Naive thymus-derived CD8-positive, alpha-beta T cell (primary cell): Measurements from ENCODE around the gene PARP15. TPM values are rescaled to one million over a fixed set of nuclear protein-coding genes. Genes with fewer than 3 reads are reported as not detected.

Experiments
- ATAC-seq, 2 donors: fragments of 150-1000 bp; cut with Tn5 transposase in 1 of 2; sonication (Bioruptor Pico), chemical (Tn5 transposase) in 1 of 2; 1 replicate in 1 of 2; 2 replicates in 1 of 2; pipeline ENCODE4 v1.10.0; 2021; ENCODE audit warnings: mild to moderate bottlenecking in 2 of 2, moderate library complexity in 2 of 2
- POLR2A ChIA-PET: fragments of 350-600 bp; sonication (Branson Sonifier 250); formaldehyde crosslinking; loops from one replicate; lab custom pipeline; 2021; ENCODE audit warnings: antibody characterized with exemption; lab: Charles Lee
- DNase-seq, 10 donors: peaks; one replicate each; pipeline versions ENCODE4 v3.0.0 to v3.0.0-alpha.2; 2020 to 2022
- H3K27ac Mint-ChIP-seq, 10 donors: one replicate each; pipeline ENCODE4 v1.8.0; 2020 to 2022; ENCODE audit warnings: mild to moderate bottlenecking in 10 of 10, mixed read lengths in 10 of 10, moderate library complexity in 4 of 10, inconsistent platforms in 1 of 10
- H3K27me3 Mint-ChIP-seq, 5 donors: one replicate each; pipeline ENCODE4 v1.8.0; 2021 to 2022; ENCODE audit warnings: mixed read lengths in 5 of 5
- H3K36me3 Mint-ChIP-seq, 3 donors: one replicate each; pipeline ENCODE4 v1.8.0; 2020 to 2022; ENCODE audit warnings: mixed read lengths in 3 of 3, mild to moderate bottlenecking in 2 of 3, inconsistent platforms in 1 of 3
- H3K4me1 Mint-ChIP-seq, 4 donors: one replicate each; pipeline ENCODE4 v1.8.0; 2021 to 2022; ENCODE audit warnings: mixed read lengths in 4 of 4
- H3K4me3 Mint-ChIP-seq, 10 donors: one replicate each; pipeline ENCODE4 v1.8.0; 2020 to 2022; ENCODE audit warnings: mild to moderate bottlenecking in 10 of 10, mixed read lengths in 10 of 10, moderate library complexity in 6 of 10, inconsistent platforms in 1 of 10
- H3K9me3 Mint-ChIP-seq, 9 donors: one replicate each; pipeline ENCODE4 v1.8.0; 2020 to 2022; ENCODE audit warnings: mixed read lengths in 9 of 9, mild to moderate bottlenecking in 3 of 9, inconsistent platforms in 1 of 9, moderate library complexity in 1 of 9
- polyA plus RNA-seq, 3 donors: library from polyadenylated mRNA; unstranded; fragments of 300-500 nt; fragmentation: Illumina TruSeq; gene quantifications; one replicate each; pipeline ENCODE4 v1.2.3, GENCODE V29; 2021
- total RNA-seq, 8 experiments: library from RNA in 2 of 8; stranded (reverse) in 2 of 8; gene quantifications; one replicate each; pipeline ENCODE4 v1.2.3 and lab custom pipeline; 2021 to 2026

PARP15 gene
- total RNA-seq (10 to 100 TPM; 56.9 to 61.9 TPM), polyA plus RNA-seq (1 to 10 TPM; 5.4 to 8.4 (median 6.9) TPM), total RNA-seq (lab: John Stamatoyannopoulos, UW) (9.2 to 115 (median 33.1) reads per million in 6 experiments)

GRCh38 chr3:122577409-122578031, at the start of gene PARP15:
Gene PARP15, plus strand, starts transcription at chr3:122577650. Its CDS starts 18 bp downstream, at chr3:122577668.
- Mint-ChIP-seq H3K27me3 (no peaks in the 10 kb centered on the region), H3K4me1 (peaks cover 18 to 78% (median 44%) of the 10 kb centered on the region in 4 donors), H3K36me3 (peaks cover 17 to 24% (median 23%) of the 10 kb centered on the region in 3 donors), H3K9me3 (peaks cover 3 to 18% (median 14%) of the 10 kb centered on the region in 9 donors), H3K27ac (peak within 1 kb of the TSS; percentile 95 to 100 (median 97)), H3K4me3 (peak within 1 kb of the TSS; percentile 96 to 100 (median 99))
- peak; percentile 11 to 64 (median 36) for DNase-seq
- ATAC-seq, result peak; percentile 80 to 81
- POLR2A ChIA-PET, result interaction anchor here (0.6 to 3.4 kb wide), 7 partner anchors 9 to 161 kb away, joined by 3 to 29 read pairs (median 3); partner anchors contain the start of genes DTX3L and PARP9

- DNase-seq (no peak), ATAC-seq (no peak)
- POLR2A ChIA-PET, result no interaction called here
- H3K27me3 Mint-ChIP-seq, result no peaks in the 10 kb centered on the region
- no peak overlapping the region for H3K4me3 Mint-ChIP-seq
- H3K36me3 Mint-ChIP-seq, result peaks cover 0 to 56% (median 13%) of the 10 kb centered on the region in 3 donors
- H3K9me3 Mint-ChIP-seq, result no peaks in the 10 kb centered on the region
- peak overlapping the region in 3 of 10 donors; percentile 25 to 90 (median 38) for H3K27ac Mint-ChIP-seq
- H3K4me1 Mint-ChIP-seq, result peaks cover 0 to 5% (median 3%) of the 10 kb centered on the region in 4 donors
Observed at GRCh38 chr3:122530164-122530563, 47.3 kb upstream of the PARP15 start.

DNA sequence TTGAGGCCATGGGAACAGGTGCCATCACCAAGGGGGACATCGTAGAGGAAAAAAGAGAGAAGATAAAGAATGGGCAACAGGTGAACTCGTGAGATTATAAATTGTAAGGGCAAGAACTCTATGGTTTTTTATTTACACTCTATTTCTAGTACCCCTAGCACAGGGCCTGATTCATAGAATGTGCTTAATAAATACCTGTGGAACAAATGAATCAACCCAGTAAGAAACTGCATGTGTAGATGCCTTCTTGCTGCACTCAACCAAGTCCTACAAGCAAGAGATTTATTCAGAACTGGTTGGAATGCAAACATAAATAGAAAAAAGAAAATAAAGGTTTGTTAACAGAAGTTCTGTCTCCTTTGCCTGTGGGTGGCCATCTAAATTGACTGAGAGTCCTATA, 44.0 kb upstream of the PARP15 start:
- POLR2A ChIA-PET, result no interaction called here
- H3K27me3 Mint-ChIP-seq, result no peaks in the 10 kb centered on the region
- no peak overlapping the region for H3K4me3 Mint-ChIP-seq
- DNase-seq (no peak), ATAC-seq (no peak)
- H3K9me3 Mint-ChIP-seq, result no peaks in the 10 kb centered on the region
- peaks cover 0 to 10% (median 5%) of the 10 kb centered on the region in 4 donors for H3K4me1 Mint-ChIP-seq
- H3K27ac Mint-ChIP-seq, result peak overlapping the region in 2 of 10 donors; percentile 55 to 68
- peaks cover 0 to 82% (median 16%) of the 10 kb centered on the region in 3 donors for H3K36me3 Mint-ChIP-seq

GRCh38 chr3:122533931-122534334, 43.5 kb upstream of the PARP15 start:
- H3K27me3 Mint-ChIP-seq, result no peaks in the 10 kb centered on the region
- H3K9me3 Mint-ChIP-seq, result no peaks in the 10 kb centered on the region
- no peak for ATAC-seq
- peak overlapping the region in 2 of 10 donors; percentile 6 to 55 for H3K27ac Mint-ChIP-seq
- H3K36me3 Mint-ChIP-seq, result peaks cover 0 to 83% (median 19%) of the 10 kb centered on the region in 3 donors
- no peak for DNase-seq
- no peak overlapping the region for H3K4me3 Mint-ChIP-seq
- H3K4me1 Mint-ChIP-seq, result peaks cover under 1 to 13% (median 5%) of the 10 kb centered on the region in 4 donors
- POLR2A ChIA-PET, result no interaction called here

DNA sequence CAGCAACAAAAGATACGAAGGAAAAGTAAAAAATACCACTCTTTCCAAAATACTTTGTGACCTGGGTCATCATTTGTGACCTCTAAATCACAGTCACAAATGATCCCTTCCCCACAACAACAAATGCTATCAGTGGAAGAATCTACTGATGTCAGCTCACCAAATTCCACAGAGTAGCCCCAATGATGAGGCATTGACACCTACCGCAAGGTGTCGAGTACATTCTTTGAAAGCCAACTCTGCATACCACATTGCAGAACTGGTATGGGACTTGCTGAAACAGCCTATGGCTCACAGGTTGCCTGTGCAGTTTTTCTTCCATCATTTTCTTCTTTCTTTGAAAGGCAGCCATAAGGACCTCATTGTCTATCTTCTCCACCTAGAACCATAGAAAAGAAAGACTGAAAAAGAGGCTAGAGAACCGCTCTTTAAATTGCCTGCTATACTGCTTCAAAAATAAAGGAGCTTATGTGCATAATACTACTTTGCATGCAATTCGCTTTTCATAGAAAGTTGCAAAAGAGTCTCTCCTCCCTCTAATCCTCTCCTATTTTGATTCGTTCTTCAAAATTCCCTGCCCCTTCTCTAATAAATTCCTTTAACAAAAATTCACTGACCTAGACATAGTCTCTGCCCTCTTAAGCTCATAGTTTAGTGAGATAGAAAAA, 41.4 kb upstream of the PARP15 start:
- Mint-ChIP-seq H3K4me3 (no peak overlapping the region), H3K9me3 (no peaks in the 10 kb centered on the region), H3K4me1 (peaks cover 8 to 20% (median 9%) of the 10 kb centered on the region in 4 donors), H3K27ac (peak overlapping the region in 2 of 10 donors; percentile 5 to 43), H3K36me3 (peaks cover 4 to 95% (median 27%) of the 10 kb centered on the region in 3 donors), H3K27me3 (no peaks in the 10 kb centered on the region)
- DNase-seq, result no peak
- ATAC-seq, result no peak
- POLR2A ChIA-PET, result interaction anchor here (0.6 kb wide), 1 partner anchor 13 kb away, joined by 3 read pairs; no protein-coding TSS in a partner anchor

GRCh38 chr3:122536632-122537001, 40.8 kb upstream of the PARP15 start:
- Mint-ChIP-seq H3K9me3 (no peaks in the 10 kb centered on the region), H3K27me3 (no peaks in the 10 kb centered on the region), H3K27ac (peak overlapping the region in 6 of 10 donors; percentile 5 to 70 (median 42)), H3K4me3 (no peak overlapping the region), H3K4me1 (peaks cover 8 to 20% (median 10%) of the 10 kb centered on the region in 4 donors), H3K36me3 (peaks cover 4 to 96% (median 27%) of the 10 kb centered on the region in 3 donors)
- POLR2A ChIA-PET, result interaction anchor here (0.6 kb wide), 1 partner anchor 14 kb away, joined by 3 read pairs; no protein-coding TSS in a partner anchor
- ATAC-seq, result no peak
- DNase-seq, result no peak

GRCh38 chr3:122538956-122539490, 38.4 kb upstream of the PARP15 start:
- ATAC-seq (no peak), DNase-seq (no peak)
- Mint-ChIP-seq H3K4me1 (peaks cover 8 to 17% (median 10%) of the 10 kb centered on the region in 4 donors), H3K27me3 (no peaks in the 10 kb centered on the region), H3K9me3 (no peaks in the 10 kb centered on the region), H3K4me3 (no peak overlapping the region), H3K27ac (peak overlapping the region in 5 of 10 donors; percentile 14 to 74 (median 65)), H3K36me3 (peaks cover 4 to 91% (median 19%) of the 10 kb centered on the region in 3 donors)
- POLR2A ChIA-PET, result no interaction called here

GRCh38 chr3:122546151-122546550, 31.3 kb upstream of the PARP15 start:
- no peaks in the 10 kb centered on the region for H3K27me3 Mint-ChIP-seq
- ATAC-seq, result no peak
- no peaks in the 10 kb centered on the region for H3K9me3 Mint-ChIP-seq
- peaks cover 6 to 88% (median 32%) of the 10 kb centered on the region in 3 donors for H3K36me3 Mint-ChIP-seq
- H3K4me3 Mint-ChIP-seq, result no peak overlapping the region
- no peak overlapping the region for H3K27ac Mint-ChIP-seq
- DNase-seq, result no peak
- POLR2A ChIA-PET, result interaction anchor here (1.2 kb wide), 1 partner anchor 135 kb away, joined by 3 read pairs; the partner anchor contains the start of gene PARP14
- H3K4me1 Mint-ChIP-seq, result peaks cover 0 to 5% (median 2%) of the 10 kb centered on the region in 4 donors

GRCh38 chr3:122548076-122548475, 29.4 kb upstream of the PARP15 start:
- peak overlapping the region in 2 of 10 donors; percentile 1 to 10 for H3K27ac Mint-ChIP-seq

GRCh38 chr3:122548619-122549018, 28.8 kb upstream of the PARP15 start:
- no peaks in the 10 kb centered on the region for H3K27me3 Mint-ChIP-seq
- peak overlapping the region in 2 of 10 donors; percentile 9 to 25 for H3K27ac Mint-ChIP-seq
- POLR2A ChIA-PET, result interaction anchor here (1.4 kb wide), 1 partner anchor 34 kb away, joined by 6 read pairs; the partner anchor contains the start of gene KPNA1
- DNase-seq (no peak), ATAC-seq (no peak)
- H3K4me3 Mint-ChIP-seq, result no peak overlapping the region
- peaks cover 6 to 94% (median 40%) of the 10 kb centered on the region in 3 donors for H3K36me3 Mint-ChIP-seq
- H3K4me1 Mint-ChIP-seq, result peaks cover 5 to 12% (median 7%) of the 10 kb centered on the region in 4 donors
- H3K9me3 Mint-ChIP-seq, result no peaks in the 10 kb centered on the region

More at GRCh38 chr3:122548076-122548475, 29.4 kb upstream of the PARP15 start:
- H3K9me3 Mint-ChIP-seq, result no peaks in the 10 kb centered on the region
- no peaks in the 10 kb centered on the region for H3K27me3 Mint-ChIP-seq
- no peak overlapping the region for H3K4me3 Mint-ChIP-seq
- ATAC-seq (no peak), DNase-seq (no peak)
- POLR2A ChIA-PET, result interaction anchor here (1.4 kb wide), 1 partner anchor 33 kb away, joined by 6 read pairs; the partner anchor contains the start of gene KPNA1
- H3K36me3 Mint-ChIP-seq, result peaks cover 6 to 94% (median 37%) of the 10 kb centered on the region in 3 donors
- H3K4me1 Mint-ChIP-seq, result peaks cover under 1 to 7% (median 3%) of the 10 kb centered on the region in 4 donors

- H3K4me1 Mint-ChIP-seq, result peaks cover 7 to 26% (median 17%) of the 10 kb centered on the region in 4 donors
- no peaks in the 10 kb centered on the region for H3K9me3 Mint-ChIP-seq
- ATAC-seq, result no peak
- H3K36me3 Mint-ChIP-seq, result peaks cover 6 to 96% (median 36%) of the 10 kb centered on the region in 3 donors
- no peak for DNase-seq
- peak overlapping the region in 1 of 10 donors; percentile 6 for H3K27ac Mint-ChIP-seq
- POLR2A ChIA-PET, result no interaction called here
- no peak overlapping the region for H3K4me3 Mint-ChIP-seq
- no peaks in the 10 kb centered on the region for H3K27me3 Mint-ChIP-seq
Observed at GRCh38 chr3:122553171-122553570, 24.3 kb upstream of the PARP15 start.
